Measurements from ENCODE around the gene FAM20C.
"Not testable (repeated sequence)": the region's sequence is repeated elsewhere in the genome, so short reads cannot be mapped to it uniquely, and the experiment has no call there.

FAM20C gene

DNA sequence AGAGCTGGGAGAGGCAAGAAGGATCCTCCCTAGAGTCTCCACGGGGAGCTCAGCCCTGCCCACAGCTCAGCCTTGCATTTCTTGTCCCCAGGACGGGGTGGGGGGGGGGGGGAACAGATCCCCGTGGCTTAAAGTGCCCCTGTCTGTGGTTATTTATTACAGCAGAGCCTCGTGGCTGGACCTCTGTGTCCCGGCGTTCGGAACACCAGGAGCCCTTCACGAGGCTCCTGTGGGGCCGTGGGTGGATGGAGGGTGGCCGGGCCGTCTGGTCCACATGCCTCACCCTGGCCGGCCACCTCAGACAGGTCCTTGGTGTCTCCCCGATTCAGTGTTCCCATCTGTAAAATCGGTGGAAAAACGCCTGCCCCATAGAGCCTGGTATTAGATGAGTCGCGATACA, 37.9 kb downstream of the FAM20C start:
- no peak for DNase-seq

DNA sequence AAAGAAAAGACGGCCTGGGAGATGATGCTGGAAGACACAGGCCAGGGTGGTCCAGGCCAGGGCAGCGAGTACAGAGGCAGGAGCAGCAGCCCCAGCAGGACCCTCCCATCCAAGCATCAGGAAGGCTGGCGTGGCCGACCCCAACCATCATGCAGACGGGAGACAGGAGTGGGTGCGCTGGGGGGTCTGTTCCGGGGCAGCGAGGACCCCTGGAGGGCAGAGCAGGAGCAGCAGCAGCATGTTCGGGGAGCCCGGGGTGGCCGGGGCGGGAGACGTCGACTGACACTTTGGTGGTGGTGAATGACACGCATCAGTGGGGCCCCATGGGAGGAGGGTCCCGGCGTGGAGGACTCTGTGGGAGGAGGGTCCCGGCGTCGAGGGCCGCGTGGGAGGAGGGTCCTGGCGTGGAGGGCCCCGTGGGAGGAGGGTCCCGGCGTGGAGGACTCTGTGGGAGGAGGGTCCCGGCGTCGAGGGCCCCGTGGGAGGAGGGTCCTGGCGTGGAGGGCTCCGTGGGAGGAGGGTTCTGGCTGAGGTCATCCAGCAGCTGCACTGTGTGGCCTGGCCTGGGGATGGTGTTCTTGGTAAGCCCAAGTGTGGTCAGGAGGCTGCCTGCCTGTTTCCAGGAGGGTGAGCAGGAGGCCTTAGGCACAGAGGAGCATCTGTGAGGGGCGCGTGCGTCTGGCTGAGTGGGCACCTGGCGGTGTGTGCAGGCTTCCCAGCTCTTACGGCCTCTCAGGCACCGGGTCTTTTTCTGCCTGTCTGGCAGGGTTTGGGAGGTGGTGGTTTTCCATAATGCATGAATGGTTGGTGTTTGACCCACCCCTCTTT, 38.9 kb downstream of the FAM20C start:
- no peak for DNase-seq

DNA sequence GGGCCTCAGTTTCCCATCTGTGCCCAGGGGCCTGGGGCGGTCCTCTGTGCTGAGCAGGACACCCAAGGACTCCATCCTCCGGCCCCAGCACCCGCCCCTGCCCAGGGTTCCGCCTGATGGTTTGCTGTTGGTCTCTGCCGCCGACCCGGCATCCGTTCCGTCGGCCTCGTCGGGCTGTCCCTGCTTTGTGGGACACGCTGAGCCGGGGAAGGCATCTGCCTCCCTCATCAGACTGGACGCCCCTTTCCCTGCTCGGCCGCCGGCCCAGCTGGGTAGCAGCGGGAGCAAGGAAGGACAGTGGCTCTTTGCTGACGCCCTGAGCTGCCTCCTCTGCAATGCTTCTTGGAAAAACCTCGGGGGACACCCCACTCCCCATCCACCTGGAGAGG, 39.5 kb downstream of the FAM20C start:
- DNase-seq: no peak

DNA sequence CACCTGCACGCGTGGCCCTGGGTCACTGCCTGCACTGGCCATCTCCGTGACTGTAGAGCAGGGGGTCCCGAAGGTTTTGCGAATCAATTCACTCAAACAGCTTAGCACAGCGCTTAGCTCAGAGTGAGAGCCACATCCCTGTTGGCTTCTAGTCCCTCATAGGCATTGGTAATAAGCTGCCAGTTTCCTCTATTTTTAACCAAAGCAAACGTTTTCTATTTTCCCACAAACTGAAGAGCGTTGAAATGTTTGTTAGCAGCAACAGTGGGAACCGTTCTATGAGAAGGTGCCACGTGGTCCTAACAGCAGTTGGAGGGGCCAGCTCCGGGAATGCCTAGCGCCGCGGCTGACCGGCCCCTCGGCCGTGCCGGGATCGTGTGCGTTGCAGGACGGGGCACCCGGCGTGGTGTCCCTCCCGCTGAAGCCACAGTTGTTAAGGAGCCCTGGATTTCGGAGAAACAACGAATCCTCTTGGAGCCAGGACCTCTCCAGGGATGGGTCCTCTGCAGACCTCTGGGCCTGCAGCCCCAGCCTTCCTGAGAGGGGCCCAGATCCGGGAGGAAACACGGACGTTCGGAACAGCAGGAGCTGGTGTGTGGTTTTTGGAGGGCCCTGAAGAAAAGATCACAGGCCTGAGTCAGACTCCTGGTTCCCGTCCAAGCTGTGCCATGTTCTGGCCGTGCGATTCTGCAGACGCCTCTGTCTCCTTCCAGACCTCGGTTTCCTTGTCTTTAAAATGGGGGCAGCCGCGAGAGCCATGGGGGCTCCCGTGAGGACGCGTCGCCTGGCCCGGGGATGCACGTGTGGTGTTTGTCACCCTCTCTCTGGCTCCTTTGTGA, 40.3 kb downstream of the FAM20C start:
- peak; percentile 77 for DNase-seq

DNA sequence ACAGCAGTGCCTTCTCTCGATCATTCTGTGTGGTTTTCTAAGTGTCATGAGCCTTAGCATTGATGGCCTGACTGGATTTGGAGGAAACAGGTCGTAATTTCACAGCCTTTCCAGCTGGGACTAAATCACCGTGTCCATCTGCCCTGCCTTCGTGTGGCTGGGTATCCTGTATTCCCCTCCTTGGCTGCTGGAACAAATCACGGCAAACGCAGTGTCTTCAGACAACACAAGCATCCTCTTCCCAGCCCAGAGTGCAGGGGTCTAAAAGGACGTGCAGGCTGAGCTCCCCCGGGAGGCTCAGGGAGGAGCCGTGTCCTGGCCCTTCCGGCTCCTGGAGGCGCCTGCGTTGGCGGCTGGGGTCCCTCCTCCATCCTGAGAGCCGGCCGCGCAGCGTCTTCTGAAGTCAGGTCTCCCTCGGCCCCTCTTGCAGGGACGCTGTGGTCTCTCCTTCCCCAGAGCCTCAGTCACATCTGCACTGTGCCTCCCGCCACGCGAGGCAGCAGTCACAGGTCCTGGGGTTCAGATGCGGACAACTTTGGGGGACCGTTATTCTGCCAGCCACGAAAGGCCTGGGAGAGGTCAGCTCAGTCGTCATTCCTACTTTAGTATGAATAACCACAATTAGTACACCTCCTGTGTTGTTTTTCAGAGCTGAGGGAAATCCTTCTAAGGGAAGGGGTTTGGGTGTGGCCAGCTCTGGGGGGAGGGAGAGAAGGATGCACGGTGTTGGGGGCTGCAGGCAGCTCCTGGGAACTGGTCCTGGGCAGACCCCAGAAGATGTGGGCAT, 41.1 kb downstream of the FAM20C start:
- DNase-seq: peak; percentile 34

DNA sequence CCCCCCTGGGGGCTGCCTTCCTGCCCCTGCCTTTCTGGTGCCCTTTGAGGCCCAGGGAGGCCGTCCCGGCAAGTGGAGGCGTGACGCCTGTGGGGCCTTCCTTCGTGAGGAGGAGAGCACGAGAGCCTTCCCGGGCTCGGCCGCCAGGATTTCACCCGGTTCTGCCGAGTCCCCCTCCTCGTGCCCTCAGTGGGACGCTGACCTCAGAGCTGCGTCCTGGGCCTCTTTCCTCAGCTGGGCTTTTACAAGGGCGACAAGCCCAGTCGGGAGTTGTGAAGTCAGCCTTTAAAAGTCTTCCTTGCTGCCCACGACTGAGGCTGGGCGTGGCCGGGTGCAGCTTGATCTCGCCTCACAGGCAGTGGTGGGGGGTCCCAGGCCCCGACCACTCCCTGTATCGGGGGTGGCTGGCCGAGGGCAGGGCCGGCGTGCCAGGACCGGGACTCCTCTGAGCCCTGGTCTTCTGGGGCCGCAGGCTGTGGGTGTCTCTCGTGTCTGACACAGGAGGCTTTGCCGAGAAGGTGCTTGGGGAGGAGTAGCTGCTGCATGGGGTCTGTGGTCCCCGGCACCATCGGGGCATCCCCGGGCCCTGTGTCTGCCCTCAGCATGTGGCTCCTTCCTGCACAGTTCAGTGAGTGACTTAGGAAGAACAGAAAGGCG, 41.8 kb downstream of the FAM20C start:
- DNase-seq: no peak

- DNase-seq: peak; percentile 38
Observed at GRCh38 chr7:234708-235553, 42.6 kb downstream of the FAM20C start.

- DNase-seq: no peak
Observed at GRCh38 chr7:235576-236395, 43.4 kb downstream of the FAM20C start.

- no peak for DNase-seq
Observed at GRCh38 chr7:236967-237366, 44.6 kb downstream of the FAM20C start.

DNA sequence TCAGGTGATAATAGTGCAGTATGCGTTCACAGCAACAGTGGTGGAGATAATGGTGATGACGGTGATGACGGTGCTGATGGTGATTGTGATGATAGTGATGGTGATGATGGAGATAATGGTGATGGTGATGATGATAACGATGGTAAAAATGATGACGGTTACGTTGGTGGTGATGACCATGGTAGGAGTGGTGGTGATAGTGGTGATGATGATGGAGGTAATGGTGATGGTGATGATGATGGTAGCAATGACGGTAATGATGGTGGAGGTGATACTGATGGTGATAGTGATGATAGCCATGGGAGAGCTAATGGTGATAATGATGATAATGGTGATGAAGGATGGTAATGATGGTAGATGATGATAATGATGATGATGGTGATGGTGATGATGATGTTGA, 45.0 kb downstream of the FAM20C start:
- DNase-seq: no peak

- no peak for DNase-seq
Observed at GRCh38 chr7:240146-240676, 47.8 kb downstream of the FAM20C start.

- DNase-seq: no peak
Observed at GRCh38 chr7:240887-241421, 48.6 kb downstream of the FAM20C start.

DNA sequence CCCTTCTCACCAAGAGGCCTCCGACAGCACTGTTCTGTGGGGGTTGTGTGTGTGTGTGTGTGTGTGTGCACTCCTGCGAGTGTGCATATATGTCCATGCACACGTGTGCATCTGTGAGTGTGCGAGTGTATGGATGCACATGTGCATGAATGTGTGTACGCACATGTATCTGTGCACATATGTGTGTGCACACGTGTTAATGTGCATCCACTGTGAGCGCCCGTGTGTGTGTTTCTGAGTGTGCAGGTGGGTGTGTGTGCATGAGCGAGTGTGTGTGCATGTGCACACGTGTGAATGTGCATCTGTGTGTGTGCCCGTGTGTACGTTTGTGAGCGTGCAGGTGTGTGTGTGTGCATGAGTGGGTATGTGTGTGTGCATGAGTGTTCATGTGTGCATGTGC, 49.1 kb downstream of the FAM20C start:
- DNase-seq: no peak

DNA sequence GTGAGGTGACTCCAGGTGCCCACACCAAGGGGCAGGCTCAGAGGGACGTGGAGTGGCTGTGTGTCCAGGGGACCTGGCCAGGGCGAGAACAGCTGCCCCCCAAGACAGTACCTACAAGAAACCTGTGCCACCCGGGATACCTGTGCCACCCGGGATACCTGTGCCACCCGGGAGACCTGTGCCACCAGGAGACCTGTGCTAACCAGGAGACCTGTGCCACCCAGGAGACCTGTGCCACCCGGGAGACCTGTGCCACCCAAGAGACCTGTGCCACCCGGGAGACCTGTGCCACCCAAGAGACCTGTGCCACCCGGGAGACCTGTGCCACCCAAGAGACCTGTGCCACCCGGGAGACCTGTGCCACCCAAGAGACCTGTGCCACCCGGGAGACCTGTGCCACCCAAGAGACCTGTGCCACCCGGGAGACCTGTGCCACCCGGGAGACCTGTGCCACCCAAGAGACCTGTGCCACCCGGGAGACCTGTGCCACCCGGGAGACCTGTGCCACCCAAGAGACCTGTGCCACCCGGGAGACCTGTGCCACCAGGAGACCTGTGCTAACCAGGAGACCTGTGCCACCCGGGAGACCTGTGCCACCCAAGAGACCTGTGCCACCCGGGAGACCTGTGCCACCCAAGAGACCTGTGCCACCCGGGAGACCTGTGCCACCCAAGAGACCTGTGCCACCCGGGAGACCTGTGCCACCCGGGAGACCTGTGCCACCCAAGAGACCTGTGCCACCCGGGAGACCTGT, 50.6 kb downstream of the FAM20C start:
- DNase-seq: not testable (repeated sequence)

DNA sequence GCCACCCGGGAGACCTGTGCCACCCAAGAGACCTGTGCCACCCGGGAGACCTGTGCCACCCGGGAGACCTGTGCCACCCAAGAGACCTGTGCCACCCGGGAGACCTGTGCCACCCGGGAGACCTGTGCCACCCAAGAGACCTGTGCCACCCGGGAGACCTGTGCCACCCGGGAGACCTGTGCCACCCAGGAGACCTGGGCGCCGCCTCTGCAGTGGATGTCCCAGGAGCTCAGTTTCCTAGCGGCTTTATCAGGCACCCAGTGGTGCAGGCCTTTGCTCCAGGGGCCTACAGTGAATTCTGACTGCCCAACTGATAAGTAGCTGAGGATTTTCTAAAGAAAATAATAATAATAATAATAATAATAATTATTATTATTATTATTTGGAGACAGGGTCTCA, 51.2 kb downstream of the FAM20C start:
- DNase-seq: not testable (repeated sequence)

- no peak for DNase-seq
Observed at GRCh38 chr7:244974-245373, 52.6 kb downstream of the FAM20C start.

DNA sequence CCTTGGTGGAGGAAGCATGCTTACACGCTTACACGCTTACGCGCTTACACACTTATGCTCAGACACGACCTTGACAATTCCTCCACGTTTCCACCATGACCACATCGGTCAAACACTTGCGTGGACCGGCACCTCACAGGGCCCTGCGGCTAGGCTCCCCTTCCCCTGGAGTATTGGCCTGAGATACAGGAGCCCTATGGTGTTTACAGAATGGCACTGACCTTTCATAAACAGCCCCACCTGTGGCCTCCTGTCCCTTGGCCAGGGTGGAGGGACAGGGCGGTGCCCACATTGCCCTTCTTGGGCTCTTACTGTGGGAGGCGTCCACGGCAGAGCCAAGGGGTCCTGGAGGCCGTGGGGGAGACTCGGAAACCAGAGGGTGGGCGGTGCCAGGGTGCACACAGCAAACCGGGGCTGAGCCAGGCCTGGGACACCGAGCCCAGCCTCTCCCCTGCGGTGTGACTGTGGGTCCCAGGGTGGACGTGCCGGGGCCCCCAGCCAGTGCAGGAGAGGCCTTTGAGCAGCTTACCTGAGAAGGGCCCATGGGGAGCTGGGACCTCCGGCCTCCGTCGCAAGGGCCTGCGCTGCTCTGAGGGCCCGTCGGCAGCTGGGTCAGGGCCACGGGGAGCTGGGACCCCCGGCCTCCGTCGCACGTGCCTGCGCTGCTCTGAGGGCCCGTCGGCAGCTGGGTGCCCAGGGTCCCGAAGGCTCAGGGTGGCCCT, 53.4 kb downstream of the FAM20C start:
- no peak for DNase-seq

- DNase-seq: no peak
Observed at GRCh38 chr7:246451-246850, 54.1 kb downstream of the FAM20C start.

DNA sequence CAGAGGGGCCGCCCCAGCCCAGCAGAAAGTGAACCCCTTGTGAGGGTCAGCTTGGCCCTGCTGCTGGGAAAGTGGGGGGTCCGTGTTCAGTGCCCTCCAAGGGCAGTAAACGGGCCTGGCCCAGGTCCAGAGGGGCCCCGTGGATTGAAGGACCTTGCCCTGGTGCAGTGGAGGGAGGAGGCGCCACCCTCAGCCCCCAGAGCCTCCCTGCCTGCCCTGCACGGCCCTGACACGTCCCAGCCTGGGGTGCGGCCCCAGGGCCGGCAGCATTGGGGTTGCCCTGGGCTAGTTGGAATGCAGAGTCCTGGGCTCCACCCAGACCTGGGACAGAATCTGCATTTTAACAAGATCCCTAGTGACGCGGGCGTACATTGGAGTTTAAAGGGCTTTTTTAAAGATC, 54.8 kb downstream of the FAM20C start:
- no peak for DNase-seq

Measured in HCEC 1CT (cell line).